Smooth muscle cell (in vitro differentiated cells): ENCODE data around the gene EXOSC6. TPM values are rescaled to one million over a fixed set of nuclear protein-coding genes. Genes with fewer than 3 reads are reported as not detected.

Source experiments
- DNase-seq: peaks from one replicate; lab custom pipeline; 2025; ENCODE audit not compliant: unreplicated experiment; lab: John Stamatoyannopoulos, UW
- H2AFZ ChIP-seq: fragments of 200-600 bp; sonication (generic); 2 replicates; pipeline ENCODE4 v1.6.0; 2016; ENCODE audit warnings: antibody characterized with exemption, low read depth, mild to moderate bottlenecking
- H3F3A ChIP-seq: fragments of 200-600 bp; sonication (generic); 2 replicates; pipeline ENCODE4 v1.6.0; 2017; ENCODE audit warnings: antibody characterized with exemption, low read depth
- H3K27ac ChIP-seq: fragments of 200-600 bp; sonication (generic); 2 replicates; pipeline ENCODE4 v1.5.1; 2016; ENCODE audit warnings: low read depth, mild to moderate bottlenecking
- H3K27me3 ChIP-seq: fragments of 200-600 bp; sonication (generic); 2 replicates; pipeline ENCODE4 v1.6.1; 2016; ENCODE audit warnings: low read depth, mild to moderate bottlenecking
- H3K36me3 ChIP-seq: fragments of 200-600 bp; sonication (generic); 2 replicates; pipeline ENCODE4 v1.5.1; 2016; ENCODE audit warnings: low read depth
- H3K4me1 ChIP-seq: fragments of 200-600 bp; sonication (generic); 2 replicates; pipeline ENCODE4 v1.5.1; 2016; ENCODE audit warnings: low read depth
- H3K4me2 ChIP-seq: fragments of 200-600 bp; sonication (generic); 2 replicates; pipeline ENCODE4 v1.6.0; 2016; ENCODE audit warnings: mild to moderate bottlenecking
- H3K4me3 ChIP-seq: fragments of 200-600 bp; sonication (generic); 2 replicates; pipeline ENCODE4 v1.5.1; 2016; ENCODE audit warnings: mild to moderate bottlenecking
- H3K79me2 ChIP-seq: fragments of 200-600 bp; sonication (generic); 2 replicates; pipeline ENCODE4 v1.6.0; 2016; ENCODE audit warnings: low read depth, mild to moderate bottlenecking
- H3K9ac ChIP-seq: fragments of 200-600 bp; sonication (generic); 2 replicates; pipeline ENCODE4 v1.6.0; 2016; ENCODE audit warnings: low read depth
- H3K9me3 ChIP-seq: fragments of 200-600 bp; sonication (generic); replicated peaks from 2 replicates; pipeline ENCODE4 v1.5.1; 2016; ENCODE audit warnings: low read depth
- H4K20me1 ChIP-seq: fragments of 200-600 bp; sonication (generic); 2 replicates; pipeline ENCODE4 v1.6.0; 2016; ENCODE audit warnings: low read depth
- WGBS: methylation state at CpG from one replicate; pipeline ENCODE4 v1.1.7; 2016; ENCODE audit warnings: low lambda C conversion rate; 5-methylcytosine and 5-hydroxymethylcytosine counted together
- polyA plus RNA-seq: library from polyadenylated mRNA; unstranded; fragments of >200 nt; fragmentation: Nextera tagmentation; extraction: Ambion mirVana; gene quantifications from 2 replicates; pipeline ENCODE4 v1.2.1, GENCODE V29; 2016
- total RNA-seq: library from RNA; depleted of rRNA; stranded (reverse); fragments of >200 nt; gene quantifications from 2 replicates; pipeline ENCODE4 v1.2.3, GENCODE V29; 2014
- TF ChIP-seq, protein P1 (sequence below): fragments of 200-600 bp; sonication (generic); IDR thresholded peaks from 2 replicates; pipeline ENCODE4 v1.5.1; 2017; ENCODE audit warnings: borderline replicate concordance, mild to moderate bottlenecking, antibody characterized with exemption; ENCODE audit not compliant: insufficient read depth, poor library complexity, severe bottlenecking

EXOSC6 gene
- total and polyA plus RNA-seq, 2 experiments from 2014 or later: 10.7 to 14.8 TPM

DNA sequence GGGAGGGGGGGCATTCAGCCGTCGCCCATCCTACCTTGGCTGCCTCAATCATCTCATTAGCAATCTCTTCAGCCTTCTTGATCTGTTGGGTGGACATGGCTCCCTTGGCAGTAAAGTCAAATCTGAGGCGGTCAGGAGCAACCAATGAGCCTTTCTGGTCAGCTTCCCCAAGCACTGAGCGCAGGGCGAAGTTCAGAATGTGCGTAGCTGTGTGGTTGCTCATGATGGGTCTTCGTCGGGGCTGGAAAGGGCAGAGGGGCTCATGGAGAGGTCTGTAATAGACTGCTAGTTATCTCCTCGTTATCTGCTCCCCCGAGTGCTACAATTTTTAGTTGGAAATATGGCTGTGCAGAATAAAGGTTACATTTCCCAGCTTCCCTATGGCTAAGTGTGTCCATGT, 7.2 kb upstream of the EXOSC6 start:
- H3K27ac ChIP-seq: no peak overlapping the region
- H3K9me3 ChIP-seq: no peaks in the 10 kb centered on the region
- peaks cover 5% of the 10 kb centered on the region for H3K79me2 ChIP-seq
- no peak overlapping the region for H3K4me3 ChIP-seq
- H3K27me3 ChIP-seq: no peaks in the 10 kb centered on the region
- H2AFZ ChIP-seq: no peak overlapping the region
- H4K20me1 ChIP-seq: peaks cover 19% of the 10 kb centered on the region
- no peak for DNase-seq
- TF ChIP-seq, protein P1, sequence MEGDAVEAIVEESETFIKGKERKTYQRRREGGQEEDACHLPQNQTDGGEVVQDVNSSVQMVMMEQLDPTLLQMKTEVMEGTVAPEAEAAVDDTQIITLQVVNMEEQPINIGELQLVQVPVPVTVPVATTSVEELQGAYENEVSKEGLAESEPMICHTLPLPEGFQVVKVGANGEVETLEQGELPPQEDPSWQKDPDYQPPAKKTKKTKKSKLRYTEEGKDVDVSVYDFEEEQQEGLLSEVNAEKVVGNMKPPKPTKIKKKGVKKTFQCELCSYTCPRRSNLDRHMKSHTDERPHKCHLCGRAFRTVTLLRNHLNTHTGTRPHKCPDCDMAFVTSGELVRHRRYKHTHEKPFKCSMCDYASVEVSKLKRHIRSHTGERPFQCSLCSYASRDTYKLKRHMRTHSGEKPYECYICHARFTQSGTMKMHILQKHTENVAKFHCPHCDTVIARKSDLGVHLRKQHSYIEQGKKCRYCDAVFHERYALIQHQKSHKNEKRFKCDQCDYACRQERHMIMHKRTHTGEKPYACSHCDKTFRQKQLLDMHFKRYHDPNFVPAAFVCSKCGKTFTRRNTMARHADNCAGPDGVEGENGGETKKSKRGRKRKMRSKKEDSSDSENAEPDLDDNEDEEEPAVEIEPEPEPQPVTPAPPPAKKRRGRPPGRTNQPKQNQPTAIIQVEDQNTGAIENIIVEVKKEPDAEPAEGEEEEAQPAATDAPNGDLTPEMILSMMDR: no peak
- 99% methylated on average over 10 of the region's 10 CpGs for WGBS
- peaks cover 25% of the 10 kb centered on the region for H3F3A ChIP-seq
- H3K9ac ChIP-seq: no peak overlapping the region
- H3K36me3 ChIP-seq: no peaks in the 10 kb centered on the region
- H3K4me1 ChIP-seq: no peaks in the 10 kb centered on the region
- H3K4me2 ChIP-seq: no peak overlapping the region

DNA sequence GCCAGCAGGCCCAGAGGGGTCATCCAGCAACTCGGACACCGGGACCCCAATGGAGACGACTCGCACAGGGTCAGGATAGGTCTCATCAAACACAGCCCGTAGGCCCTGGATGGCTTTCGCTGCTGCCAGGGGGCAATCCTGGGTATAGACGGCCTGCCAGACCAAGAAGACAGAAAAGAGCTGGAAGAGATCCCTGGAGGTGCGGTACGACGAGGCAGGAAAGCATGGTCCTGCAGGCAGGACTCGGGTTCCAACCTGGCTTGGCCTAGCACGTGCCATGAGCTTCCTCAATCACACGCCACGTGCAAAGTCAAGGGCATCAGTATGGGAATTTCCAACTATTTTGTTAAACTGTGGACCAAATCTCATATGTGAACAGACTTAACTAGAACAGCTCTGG, 6.3 kb upstream of the EXOSC6 start:
- TF ChIP-seq, protein P1: no peak
- WGBS: 96% methylated on average over 14 of the region's 14 CpGs
- Histone ChIP-seq H3K4me3 (no peak overlapping the region), H2AFZ (no peak overlapping the region), H3K9me3 (no peaks in the 10 kb centered on the region), H3K27me3 (no peaks in the 10 kb centered on the region), H4K20me1 (peaks cover 21% of the 10 kb centered on the region), H3K27ac (no peak overlapping the region), H3K36me3 (no peaks in the 10 kb centered on the region), H3K4me2 (no peak overlapping the region), H3F3A (peaks cover 32% of the 10 kb centered on the region), H3K4me1 (no peaks in the 10 kb centered on the region), H3K79me2 (peaks cover 1% of the 10 kb centered on the region), H3K9ac (no peak overlapping the region)
- no peak for DNase-seq

DNA sequence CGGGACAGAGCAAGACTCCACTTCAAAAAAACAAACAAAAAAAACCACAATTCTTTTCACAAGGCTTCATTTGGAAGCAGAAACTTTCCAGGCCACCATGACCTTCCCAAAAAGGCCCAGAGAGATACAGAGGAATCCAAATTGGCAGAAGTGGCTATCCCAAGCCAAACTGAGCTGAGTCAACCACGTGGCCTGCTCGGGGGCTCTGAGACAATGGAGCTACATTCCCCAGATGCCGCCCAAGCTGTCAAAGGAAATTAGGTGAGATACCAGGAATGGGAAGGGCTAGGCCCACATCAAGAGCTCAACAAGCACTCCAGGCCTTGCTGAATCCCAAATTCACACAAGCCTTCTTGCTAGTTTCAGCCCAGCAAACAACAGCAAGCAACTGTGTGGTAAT, 5.7 kb upstream of the EXOSC6 start:
- DNase-seq: no peak
- H3K9ac ChIP-seq: no peak overlapping the region
- H3K4me2 ChIP-seq: no peak overlapping the region
- no peaks in the 10 kb centered on the region for H3K4me1 ChIP-seq
- TF ChIP-seq, protein P1: no peak
- peaks cover 38% of the 10 kb centered on the region for H3F3A ChIP-seq
- H3K27ac ChIP-seq: no peak overlapping the region
- no peaks in the 10 kb centered on the region for H3K27me3 ChIP-seq
- WGBS: 73% methylated on average over 4 of the region's 4 CpGs
- peaks cover 25% of the 10 kb centered on the region for H4K20me1 ChIP-seq
- no peaks in the 10 kb centered on the region for H3K79me2 ChIP-seq
- H3K9me3 ChIP-seq: no peaks in the 10 kb centered on the region
- no peak overlapping the region for H2AFZ ChIP-seq
- H3K4me3 ChIP-seq: no peak overlapping the region
- H3K36me3 ChIP-seq: no peaks in the 10 kb centered on the region

DNA sequence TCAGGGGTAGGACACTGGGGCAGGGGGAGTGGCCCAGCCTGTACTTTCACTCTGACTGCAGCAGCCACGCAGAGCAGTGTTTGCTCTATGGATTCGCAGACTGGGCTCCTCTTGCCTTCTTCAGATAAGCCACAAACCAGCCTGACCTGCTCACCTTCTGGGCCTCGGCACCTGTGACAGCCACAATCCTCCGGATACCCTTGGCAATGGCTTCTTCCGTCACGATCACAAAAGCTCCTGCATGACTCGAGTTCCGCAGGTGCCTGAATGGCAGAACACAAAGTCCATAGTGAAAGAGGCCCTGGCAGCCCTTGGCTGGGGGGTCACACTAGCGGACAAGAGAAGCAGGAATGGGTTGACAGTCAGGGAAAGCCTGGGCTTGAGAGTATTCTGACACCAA, 3.8 kb upstream of the EXOSC6 start:
- Histone ChIP-seq H3K27me3 (no peaks in the 10 kb centered on the region), H3K4me3 (no peak overlapping the region), H3K79me2 (peaks cover 4% of the 10 kb centered on the region), H3K4me2 (no peak overlapping the region), H3K4me1 (no peaks in the 10 kb centered on the region), H3K27ac (no peak overlapping the region), H2AFZ (no peak overlapping the region), H4K20me1 (peaks cover 36% of the 10 kb centered on the region), H3K9ac (no peak overlapping the region), H3K36me3 (no peaks in the 10 kb centered on the region), H3F3A (peaks cover 43% of the 10 kb centered on the region), H3K9me3 (no peaks in the 10 kb centered on the region)
- no peak for DNase-seq
- WGBS: 96% methylated on average over 9 of the region's 9 CpGs
- TF ChIP-seq, protein P1: no peak
